Suprapubic skin (tissue), 4 donors: ENCODE data around the gene HNF1B. TPM values are rescaled to one million over a fixed set of nuclear protein-coding genes. Genes with fewer than 3 reads are reported as not detected.

Experiments used
- DNase-seq, 2 donors: peaks; one replicate each; pipeline ENCODE4 v3.0.0-alpha.2; 2019; ENCODE audit warnings: low spot score in 2 of 2
- H3K27ac ChIP-seq: fragments of 200-600 bp; sonication (generic); one replicate; pipeline ENCODE4 v1.5.1; 2019
- H3K27me3 ChIP-seq: fragments of 200-600 bp; sonication (generic); one replicate; pipeline ENCODE4 v1.5.1; 2019
- H3K36me3 ChIP-seq: fragments of 200-600 bp; sonication (generic); one replicate; pipeline ENCODE4 v1.5.1; 2019
- H3K4me1 ChIP-seq: fragments of 200-600 bp; sonication (generic); one replicate; pipeline ENCODE4 v1.5.1; 2019
- H3K4me3 ChIP-seq: fragments of 200-600 bp; sonication (generic); one replicate; pipeline ENCODE4 v1.5.1; 2019; ENCODE audit warnings: mild to moderate bottlenecking
- H3K9me3 ChIP-seq: fragments of 200-600 bp; sonication (generic); one replicate; pipeline ENCODE4 v1.5.1; 2019
- EP300 ChIP-seq: sonication (generic); formaldehyde crosslinking; IDR thresholded peaks from one replicate; pipeline ENCODE4 v1.6.1; 2017; ENCODE audit warnings: antibody characterized with exemption
- POLR2A ChIP-seq, 2 donors: fragments of 450-650 bp; IDR thresholded peaks; one replicate each; pipeline ENCODE4 v1.6.1; 2017; ENCODE audit warnings: antibody characterized with exemption in 2 of 2, mild to moderate bottlenecking in 2 of 2, moderate library complexity in 2 of 2
- POLR2AphosphoS5 ChIP-seq, 3 donors: sonication (generic); formaldehyde crosslinking; IDR thresholded peaks; one replicate each; pipeline ENCODE4 v1.6.1; 2017; ENCODE audit warnings: antibody characterized with exemption in 3 of 3
- WGBS: methylation state at CpG from one replicate; pipeline ENCODE4 v1.1.5; 2018; 5-methylcytosine and 5-hydroxymethylcytosine counted together
- total RNA-seq, 4 donors: library from RNA; depleted of rRNA; stranded (reverse); fragments of >200 nt; gene quantifications; one replicate each; pipeline ENCODE4 v1.1.0, GENCODE V29; 2016
- TF ChIP-seq, protein P1 (sequence below), 2 donors: fragments of 200-600 bp in 1 of 2; fragments of 450-650 bp in 1 of 2; sonication (generic) in 1 of 2; IDR thresholded peaks; one replicate each; pipeline ENCODE4 v1.5.1; 2016 to 2019; ENCODE audit warnings: antibody characterized with exemption in 2 of 2, mild to moderate bottlenecking in 1 of 2, moderate library complexity in 1 of 2

Gene HNF1B
- total RNA-seq, 4 donors from 2014 or later, result not detected

DNA sequence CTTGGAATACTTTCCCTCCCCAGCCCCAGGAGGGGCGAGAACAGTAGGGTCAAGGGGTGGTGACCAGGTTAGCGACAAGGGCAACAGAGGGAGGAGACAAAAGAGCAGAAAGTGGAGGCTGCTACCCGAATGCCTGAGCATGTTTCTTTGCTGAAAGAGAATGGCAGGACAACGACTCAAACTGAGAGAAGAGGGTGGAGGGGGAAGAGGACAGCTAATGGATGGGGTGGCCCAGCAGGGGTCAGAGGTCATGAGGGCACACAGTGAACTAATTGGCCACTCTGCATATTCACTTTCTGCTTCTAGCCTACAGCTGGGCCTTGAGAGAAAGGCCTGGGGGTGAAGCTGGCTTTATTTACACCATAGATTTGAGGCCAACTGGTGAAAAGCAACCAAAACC is 82.5 kb downstream of the HNF1B start:
- no peak overlapping the region for H3K4me3 ChIP-seq
- no peaks in the 10 kb centered on the region for H3K27me3 ChIP-seq
- H3K27ac ChIP-seq, result no peak overlapping the region
- 60% methylated on average over 4 of the region's 4 CpGs for WGBS
- no peaks in the 10 kb centered on the region for H3K9me3 ChIP-seq
- TF ChIP-seq POLR2AphosphoS5 (IDR thresholded peaks at IDR 0.05) (no peak), POLR2A (IDR thresholded peaks at IDR 0.05) (no peak), EP300 (no peak)
- TF ChIP-seq, protein P1, sequence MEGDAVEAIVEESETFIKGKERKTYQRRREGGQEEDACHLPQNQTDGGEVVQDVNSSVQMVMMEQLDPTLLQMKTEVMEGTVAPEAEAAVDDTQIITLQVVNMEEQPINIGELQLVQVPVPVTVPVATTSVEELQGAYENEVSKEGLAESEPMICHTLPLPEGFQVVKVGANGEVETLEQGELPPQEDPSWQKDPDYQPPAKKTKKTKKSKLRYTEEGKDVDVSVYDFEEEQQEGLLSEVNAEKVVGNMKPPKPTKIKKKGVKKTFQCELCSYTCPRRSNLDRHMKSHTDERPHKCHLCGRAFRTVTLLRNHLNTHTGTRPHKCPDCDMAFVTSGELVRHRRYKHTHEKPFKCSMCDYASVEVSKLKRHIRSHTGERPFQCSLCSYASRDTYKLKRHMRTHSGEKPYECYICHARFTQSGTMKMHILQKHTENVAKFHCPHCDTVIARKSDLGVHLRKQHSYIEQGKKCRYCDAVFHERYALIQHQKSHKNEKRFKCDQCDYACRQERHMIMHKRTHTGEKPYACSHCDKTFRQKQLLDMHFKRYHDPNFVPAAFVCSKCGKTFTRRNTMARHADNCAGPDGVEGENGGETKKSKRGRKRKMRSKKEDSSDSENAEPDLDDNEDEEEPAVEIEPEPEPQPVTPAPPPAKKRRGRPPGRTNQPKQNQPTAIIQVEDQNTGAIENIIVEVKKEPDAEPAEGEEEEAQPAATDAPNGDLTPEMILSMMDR (IDR thresholded peaks at IDR 0.05), result no peak
- H3K36me3 ChIP-seq, result no peaks in the 10 kb centered on the region
- H3K4me1 ChIP-seq, result no peaks in the 10 kb centered on the region
- DNase-seq, result no peak

- Histone ChIP-seq H3K4me1 (no peaks in the 10 kb centered on the region), H3K27me3 (no peaks in the 10 kb centered on the region), H3K4me3 (no peak overlapping the region), H3K27ac (no peak overlapping the region), H3K9me3 (no peaks in the 10 kb centered on the region), H3K36me3 (no peaks in the 10 kb centered on the region)
- TF ChIP-seq POLR2A (IDR thresholded peaks at IDR 0.05), result no peak
- TF ChIP-seq, protein P1 (IDR thresholded peaks at IDR 0.05), result no peak
- no peak for TF ChIP-seq POLR2AphosphoS5 (IDR thresholded peaks at IDR 0.05)
- no peak for TF ChIP-seq EP300
- DNase-seq, result no peak
- 86% methylated on average over 1 of the region's 1 CpG for WGBS
These were observed 83.4 kb downstream of the HNF1B start for GRCh38 chr17:37661400-37662014.

- Histone ChIP-seq H3K4me1 (no peaks in the 10 kb centered on the region), H3K27me3 (no peaks in the 10 kb centered on the region), H3K36me3 (no peaks in the 10 kb centered on the region), H3K9me3 (no peaks in the 10 kb centered on the region), H3K27ac (no peak overlapping the region), H3K4me3 (no peak overlapping the region)
- no peak for TF ChIP-seq POLR2A (IDR thresholded peaks at IDR 0.05)
- TF ChIP-seq, protein P1 (IDR thresholded peaks at IDR 0.05), result no peak
- no peak for TF ChIP-seq EP300
- no peak for TF ChIP-seq POLR2AphosphoS5 (IDR thresholded peaks at IDR 0.05)
- no peak for DNase-seq
- WGBS, result 80% methylated on average over 5 of the region's 5 CpGs
These were observed 84.9 kb downstream of the HNF1B start for GRCh38 chr17:37659925-37660324.

DNA sequence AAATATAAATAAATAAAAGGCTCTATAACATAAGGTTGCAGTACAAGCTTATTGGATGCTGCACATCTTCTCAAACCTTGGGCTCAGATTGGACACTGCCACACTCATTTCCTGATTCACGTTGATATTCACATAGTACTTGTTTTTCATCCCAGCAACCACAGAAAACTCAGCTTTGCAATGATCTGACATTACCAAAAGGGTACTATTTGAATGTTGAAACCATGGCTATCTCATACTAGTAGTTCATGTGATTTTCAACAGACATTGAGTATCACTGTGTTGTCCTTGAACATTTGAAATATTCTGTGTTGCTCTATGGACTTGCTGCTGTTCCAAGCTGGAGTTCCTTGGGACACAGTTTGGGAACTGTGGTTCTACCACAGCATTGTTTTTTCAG is 87.7 kb downstream of the HNF1B start:
- WGBS, result 67% methylated on average over 1 of the region's 1 CpG
- no peak overlapping the region for H3K27ac ChIP-seq
- peaks cover 1% of the 10 kb centered on the region for H3K27me3 ChIP-seq
- TF ChIP-seq, protein P1 (IDR thresholded peaks at IDR 0.05), result no peak
- TF ChIP-seq POLR2AphosphoS5 (IDR thresholded peaks at IDR 0.05) (no peak), EP300 (no peak), POLR2A (IDR thresholded peaks at IDR 0.05) (no peak)
- no peak overlapping the region for H3K4me3 ChIP-seq
- H3K9me3 ChIP-seq, result no peaks in the 10 kb centered on the region
- no peak for DNase-seq
- no peaks in the 10 kb centered on the region for H3K4me1 ChIP-seq
- no peaks in the 10 kb centered on the region for H3K36me3 ChIP-seq

GRCh38 chr17:37651849-37652248 is 93.0 kb downstream of the HNF1B start:
- no peak for DNase-seq
- 63% methylated on average over 2 of the region's 2 CpGs for WGBS
- no peaks in the 10 kb centered on the region for H3K36me3 ChIP-seq
- no peaks in the 10 kb centered on the region for H3K4me1 ChIP-seq
- H3K27me3 ChIP-seq, result peaks cover 21% of the 10 kb centered on the region
- H3K4me3 ChIP-seq, result no peak overlapping the region
- no peaks in the 10 kb centered on the region for H3K9me3 ChIP-seq
- TF ChIP-seq, protein P1 (IDR thresholded peaks at IDR 0.05), result no peak
- TF ChIP-seq EP300 (no peak), POLR2A (IDR thresholded peaks at IDR 0.05) (no peak), POLR2AphosphoS5 (IDR thresholded peaks at IDR 0.05) (no peak)
- H3K27ac ChIP-seq, result no peak overlapping the region
